ENCODE measurements around the gene CDHR5.

CDHR5 gene

GRCh38 chr11:613369-613968 is 11.3 kb downstream of the CDHR5 start:
- no peak for DNase-seq
- in situ Hi-C loops (cut with MboI; ENCODE audit: low pct_unique_long_range_greater_than_20kb, low sequenced_read_pairs), result no loop called here

- in situ Hi-C loops (cut with MboI; ENCODE audit: low pct_unique_long_range_greater_than_20kb, low sequenced_read_pairs), result no loop called here
- no peak for DNase-seq
Observed at GRCh38 chr11:612961-613300, 11.8 kb downstream of the CDHR5 start.

- DNase-seq, result peak; percentile 41
- in situ Hi-C loops (cut with MboI; ENCODE audit: low pct_unique_long_range_greater_than_20kb, low sequenced_read_pairs), result no loop called here
Observed at GRCh38 chr11:612201-612960, 12.4 kb downstream of the CDHR5 start.

GRCh38 chr11:611001-611996 is 13.5 kb downstream of the CDHR5 start:
- in situ Hi-C loops (cut with MboI; ENCODE audit: low pct_unique_long_range_greater_than_20kb, low sequenced_read_pairs), result no loop called here
- no peak for DNase-seq

GRCh38 chr11:610146-610801 is 14.5 kb downstream of the CDHR5 start:
- DNase-seq, result no peak
- in situ Hi-C loops (cut with MboI; ENCODE audit: low pct_unique_long_range_greater_than_20kb, low sequenced_read_pairs), result no loop called here

GRCh38 chr11:609341-609811 is 15.4 kb downstream of the CDHR5 start:
- in situ Hi-C loops (cut with MboI; ENCODE audit: low pct_unique_long_range_greater_than_20kb, low sequenced_read_pairs), result no loop called here
- no peak for DNase-seq

- in situ Hi-C loops (cut with MboI; ENCODE audit: low pct_unique_long_range_greater_than_20kb, low sequenced_read_pairs), result no loop called here
- DNase-seq, result no peak
Observed at GRCh38 chr11:608791-609251, 15.9 kb downstream of the CDHR5 start.

GRCh38 chr11:607971-608659 is 16.6 kb downstream of the CDHR5 start:
- in situ Hi-C loops (cut with MboI; ENCODE audit: low pct_unique_long_range_greater_than_20kb, low sequenced_read_pairs), result no loop called here
- DNase-seq, result no peak

- DNase-seq, result no peak
- in situ Hi-C loops (cut with MboI; ENCODE audit: low pct_unique_long_range_greater_than_20kb, low sequenced_read_pairs), result no loop called here
Observed at GRCh38 chr11:607020-607780, 17.6 kb downstream of the CDHR5 start.

- in situ Hi-C loops (cut with MboI; ENCODE audit: low pct_unique_long_range_greater_than_20kb, low sequenced_read_pairs), result no loop called here
- no peak for DNase-seq
Observed at GRCh38 chr11:606245-606644, 18.5 kb downstream of the CDHR5 start.

- DNase-seq, result no peak
- in situ Hi-C loops (cut with MboI; ENCODE audit: low pct_unique_long_range_greater_than_20kb, low sequenced_read_pairs), result no loop called here
Observed at GRCh38 chr11:605286-606129, 19.2 kb downstream of the CDHR5 start.

GRCh38 chr11:603154-603553 is 21.6 kb downstream of the CDHR5 start:
- no peak for DNase-seq
- in situ Hi-C loops (cut with MboI; ENCODE audit: low pct_unique_long_range_greater_than_20kb, low sequenced_read_pairs), result no loop called here

GRCh38 chr11:601573-602245 is 23.0 kb downstream of the CDHR5 start:
- in situ Hi-C loops (cut with MboI; ENCODE audit: low pct_unique_long_range_greater_than_20kb, low sequenced_read_pairs), result no loop called here
- DNase-seq, result no peak

- in situ Hi-C loops (cut with MboI; ENCODE audit: low pct_unique_long_range_greater_than_20kb, low sequenced_read_pairs), result no loop called here
- no peak for DNase-seq
Observed at GRCh38 chr11:598005-598680, 26.6 kb downstream of the CDHR5 start.

- in situ Hi-C loops (cut with MboI; ENCODE audit: low pct_unique_long_range_greater_than_20kb, low sequenced_read_pairs), result no loop called here
Observed at GRCh38 chr11:597166-597725, 27.5 kb downstream of the CDHR5 start.

GRCh38 chr11:596374-596773 is 28.4 kb downstream of the CDHR5 start:
- no peak for DNase-seq
- in situ Hi-C loops (cut with MboI; ENCODE audit: low pct_unique_long_range_greater_than_20kb, low sequenced_read_pairs), result no loop called here

More at GRCh38 chr11:597166-597725, 27.5 kb downstream of the CDHR5 start:
- DNase-seq, result no peak

Measured in KBM-7 (cell line).